SK-N-SH treated with all-trans-retinoic acid at 6 μM for 48 hours (cell line): ENCODE data around the gene REN.

Source experiments
- ARNTL ChIP-seq: fragments of 450-650 bp; formaldehyde crosslinking; IDR thresholded peaks from 2 replicates; pipeline ENCODE4 v1.5.0; 2020; ENCODE audit warnings: low read depth, mild to moderate bottlenecking, moderate library complexity, borderline replicate concordance
- CSRNP3 ChIP-seq: fragments of 250-450 bp; sonication (Bioruptor Pico); IDR thresholded peaks from 2 replicates; pipeline ENCODE4 v1.5.1; 2021; ENCODE audit warnings: mild to moderate bottlenecking, moderate library complexity
- ISL1 ChIP-seq: fragments of 250-450 bp; sonication (Bioruptor Pico); IDR thresholded peaks from 2 replicates; pipeline ENCODE4 v2.1.2; 2022; ENCODE audit warnings: mild to moderate bottlenecking, moderate library complexity
- POU6F1 ChIP-seq: fragments of 250-450 bp; sonication (Bioruptor Pico); IDR thresholded peaks from 2 replicates; pipeline ENCODE4 v1.8.0; 2021; ENCODE audit warnings: low read depth, mild to moderate bottlenecking, moderate library complexity, borderline replicate concordance
- RARB ChIP-seq: fragments of 250-450 bp; sonication (Bioruptor Pico); IDR thresholded peaks from 2 replicates; pipeline ENCODE4 v1.8.0; 2021; ENCODE audit warnings: mild to moderate bottlenecking, moderate library complexity
- SNAI2 ChIP-seq: fragments of 250-450 bp; sonication (Bioruptor Pico); IDR thresholded peaks from 2 replicates; pipeline ENCODE4 v1.5.0; 2020; ENCODE audit warnings: mild to moderate bottlenecking, moderate library complexity
- TSHZ2 ChIP-seq: fragments of 250-450 bp; sonication (Bioruptor Pico); IDR thresholded peaks from 2 replicates; pipeline ENCODE4 v1.5.0; 2020; ENCODE audit warnings: mild to moderate bottlenecking, moderate library complexity
- ZFP30 ChIP-seq: fragments of 450-650 bp; formaldehyde crosslinking; IDR thresholded peaks from 2 replicates; pipeline ENCODE4 v1.5.0; 2022; ENCODE audit warnings: mild to moderate bottlenecking, moderate library complexity

- TF ChIP-seq CSRNP3 (CRISPR knock-in tag), result no peak
- TF ChIP-seq POU6F1 (CRISPR knock-in tag), result no peak
- no peak for TF ChIP-seq ISL1
- TF ChIP-seq ZFP30, result no peak
- no peak for TF ChIP-seq TSHZ2 (CRISPR knock-in tag)
- no peak for TF ChIP-seq ARNTL (CRISPR knock-in tag)
- no peak for TF ChIP-seq SNAI2
- TF ChIP-seq RARB (CRISPR knock-in tag), result no peak
These were observed 19.2 kb downstream of the REN start for GRCh38 chr1:204146965-204147364.
